Endothelial cell of umbilical vein (primary cell): ENCODE results near the gene TKT. TPM values are rescaled to one million over a fixed set of nuclear protein-coding genes. Genes with fewer than 3 reads are reported as not detected.

Source experiments
- BruUV-seq: library from RNA; stranded (reverse); fragments of 400-500 nt; replicated peaks from 2 replicates; lab custom pipeline; 2021; lab: Mats Ljungman, UMichigan
- CTCF ChIA-PET: fragments of 300-600, 350-600 bp; sonication (Branson Sonifier 250); formaldehyde crosslinking; loops from one replicate; lab custom pipeline; 2021; ENCODE audit warnings: antibody characterized with exemption, inconsistent platforms; lab: Charles Lee
- POLR2A ChIA-PET: fragments of 300-600, 350-600 bp; sonication (Branson Sonifier 250); formaldehyde crosslinking; loops from one replicate; lab custom pipeline; 2021; ENCODE audit warnings: antibody characterized with exemption, inconsistent platforms; lab: Charles Lee
- DNase-seq: peaks from one replicate; pipeline ENCODE4 v3.0.0-alpha.2; 2011; ENCODE audit warnings: low read depth, low spot score
- FAIRE-seq: peaks from 2 replicates; lab custom pipeline; 2011; peaks lifted over from hg19 to GRCh38; lab: Jason Lieb, UNC
- H2AFZ ChIP-seq: 2 replicates; pipeline ENCODE4 v1.6.0; 2012; ENCODE audit warnings: low read depth, low read length, control low read depth, inconsistent platforms
- H3K27ac ChIP-seq: 2 replicates; pipeline ENCODE4 v1.5.1; 2011; ENCODE audit warnings: low read depth, mild to moderate bottlenecking, control low read depth, low read length, moderate library complexity; ENCODE audit not compliant: insufficient read depth
- H3K27me3 ChIP-seq, 2 experiments: 2 replicates each; pipeline versions ENCODE4 v1.6.0 to v1.6.1; 2011; ENCODE audit warnings: low read length in 2 of 2, mixed read lengths in 1 of 2; ENCODE audit not compliant: control insufficient read depth in 2 of 2, insufficient read depth in 2 of 2
- H3K36me3 ChIP-seq, 2 experiments: 2 replicates in 1 of 2; 3 replicates in 1 of 2; pipeline ENCODE4 v1.5.1; 2011; ENCODE audit warnings: low read length in 2 of 2, mild to moderate bottlenecking in 1 of 2, moderate library complexity in 1 of 2; ENCODE audit not compliant: control insufficient read depth in 2 of 2, insufficient read depth in 2 of 2; ENCODE audit errors: extremely low read depth in 1 of 2
- H3K4me1 ChIP-seq: 3 replicates; pipeline ENCODE4 v1.5.1; 2011; ENCODE audit warnings: mild to moderate bottlenecking, low read length; ENCODE audit not compliant: control insufficient read depth, insufficient read depth; ENCODE audit errors: extremely low read depth
- H3K4me2 ChIP-seq: 2 replicates; pipeline ENCODE4 v1.6.1; 2011; ENCODE audit warnings: low read length, control low read depth, mixed read lengths; ENCODE audit not compliant: insufficient read depth
- H3K4me3 ChIP-seq, 3 experiments: fragments of 200-600 bp in 1 of 3; sonication (generic), shearing (Covaris generic) in 1 of 3; replicated peaks in 1 of 3; 2 replicates each; pipeline ENCODE4 v1.5.1; 2011 to 2016; ENCODE audit warnings: control low read depth in 3 of 3, low read length in 3 of 3, mild to moderate bottlenecking in 2 of 3, inconsistent platforms in 1 of 3, low read depth in 1 of 3, moderate library complexity in 1 of 3; ENCODE audit not compliant: insufficient read depth in 1 of 3
- H3K79me2 ChIP-seq: 2 replicates; pipeline ENCODE4 v1.6.0; 2012; ENCODE audit warnings: low read length, inconsistent platforms; ENCODE audit not compliant: control insufficient read depth, insufficient read depth
- H3K9ac ChIP-seq: replicated peaks from 2 replicates; pipeline ENCODE3; 2011; ENCODE audit warnings: low read length, control low read depth; ENCODE audit not compliant: insufficient read depth; ENCODE audit errors: extremely low read depth
- H3K9me1 ChIP-seq: replicated peaks from 3 replicates; pipeline ENCODE4 v1.6.0; 2011; ENCODE audit warnings: mild to moderate bottlenecking, low read length; ENCODE audit not compliant: control insufficient read depth, insufficient read depth; ENCODE audit errors: extremely low read depth
- H3K9me3 ChIP-seq: replicated peaks from 2 replicates; pipeline ENCODE4 v1.5.1; 2012; ENCODE audit warnings: low read length, inconsistent platforms; ENCODE audit not compliant: control insufficient read depth, insufficient read depth
- H4K20me1 ChIP-seq: replicated peaks from 2 replicates; pipeline ENCODE3; 2011; ENCODE audit warnings: mild to moderate bottlenecking, low read length; ENCODE audit not compliant: control insufficient read depth, insufficient read depth; ENCODE audit errors: extremely low read depth
- CTCF ChIP-seq, 2 donors: IDR thresholded peaks; 1 replicate in 1 of 2; 2 replicates in 1 of 2; pipeline ENCODE4 v1.5.1; 2011; ENCODE audit warnings: low read length in 2 of 2, mild to moderate bottlenecking in 2 of 2, moderate library complexity in 2 of 2, control low read depth in 1 of 2, inconsistent platforms in 1 of 2, low read depth in 1 of 2; ENCODE audit not compliant: insufficient read depth in 1 of 2; ENCODE audit errors: extremely low read depth in 1 of 2
- EZH2 ChIP-seq: IDR thresholded peaks from 2 replicates; pipeline ENCODE4 v1.6.1; 2012; ENCODE audit warnings: borderline replicate concordance, low read depth, mild to moderate bottlenecking, moderate library complexity, low read length, inconsistent platforms; ENCODE audit not compliant: severe bottlenecking
- FOS ChIP-seq: IDR thresholded peaks from 2 replicates; pipeline ENCODE4 v1.6.1; 2011; ENCODE audit warnings: mild to moderate bottlenecking, low read length, moderate library complexity, borderline replicate concordance; ENCODE audit not compliant: insufficient read depth
- GATA2 ChIP-seq: IDR thresholded peaks from 2 replicates; pipeline ENCODE4 v1.7.0; 2011; ENCODE audit warnings: low read depth, mild to moderate bottlenecking, moderate library complexity, mixed read lengths, low read length; ENCODE audit not compliant: insufficient read length, insufficient read depth
- JUN ChIP-seq: IDR thresholded peaks from 2 replicates; pipeline ENCODE4 v1.6.1; 2011; ENCODE audit warnings: borderline replicate concordance, low read depth; ENCODE audit not compliant: insufficient read length, insufficient read depth
- MYC ChIP-seq: IDR thresholded peaks from one replicate; pipeline ENCODE4 v1.6.1; 2011; ENCODE audit warnings: mild to moderate bottlenecking, low read depth, low read length
- POLR2A ChIP-seq: IDR thresholded peaks from 2 replicates; pipeline ENCODE4 v1.6.1; 2012; ENCODE audit warnings: low read depth, mild to moderate bottlenecking, control low read depth, low read length
- POLR2AphosphoS5 ChIP-seq: IDR thresholded peaks from 2 replicates; pipeline ENCODE4 v1.6.1; 2012; ENCODE audit warnings: low read depth, mild to moderate bottlenecking, control low read depth, low read length, moderate library complexity; ENCODE audit not compliant: insufficient read depth
- dilution Hi-C: fragments of 300-500 bp; cut with MboI; formaldehyde crosslinking; loops from one replicate; pipeline ENCODE4 v1.15.0; 2019; ENCODE audit warnings: low sequenced_read_pairs; ENCODE audit not compliant: extremely low pct_ligation_motif_present
- intact Hi-C: fragments of 100-400 bp; cut with micrococcal nuclease; formaldehyde crosslinking; loops from one replicate; pipeline ENCODE4 v1.10.0; 2022
- polyA plus RNA-seq, 4 experiments: library from polyadenylated mRNA; depleted of rRNA in 3 of 4; stranded (reverse) in 3 of 4; unstranded in 1 of 4; fragments of >200 nt; gene quantifications; 2 replicates each; pipeline versions ENCODE4 v1.2.1 to v1.2.3, GENCODE V29; 2011 to 2012; ENCODE audit warnings: missing spikeins in 1 of 4
- total RNA-seq: library from RNA; stranded (reverse); gene quantifications from 2 replicates; pipeline ENCODE4 v1.2.3, GENCODE V29; 2021
- TF ChIP-seq, protein P1 (sequence below): IDR thresholded peaks from 2 replicates; pipeline ENCODE4 v1.6.1; 2011; ENCODE audit not compliant: insufficient read depth, insufficient read length

TKT gene
- total and polyA plus RNA-seq, 2 donors (not counting 3 experiments of a cell fraction or from before 2014, with no cell fraction given): 287 to 586 TPM

GRCh38 chr3:53261712-53262111 lies 5.9 kb upstream of the TKT start:
- Histone ChIP-seq H3K4me2 (no peak overlapping the region), H3K27ac (no peak overlapping the region), H3K4me1 (no peaks in the 10 kb centered on the region), H3K27me3 (no peaks in the 10 kb centered on the region), H3K9me3 (no peaks in the 10 kb centered on the region), H4K20me1 (no peaks in the 10 kb centered on the region), H3K9ac (no peak overlapping the region), H3K9me1 (no peaks in the 10 kb centered on the region), H3K4me3 (no peak overlapping the region), H3K79me2 (no peaks in the 10 kb centered on the region), H2AFZ (no peak overlapping the region), H3K36me3 (no peaks in the 10 kb centered on the region)
- FAIRE-seq: no peak
- intact Hi-C loops: no loop called here
- no TSS peak for BruUV-seq
- no peak for DNase-seq
- ChIA-PET POLR2A (no interaction called here), CTCF (interaction anchor here (0.9 kb wide), 1 partner anchor 11 kb away, joined by 3 read pairs; no protein-coding TSS in a partner anchor)
- no peak for TF ChIP-seq CTCF (IDR thresholded peaks at IDR 0.05; ENCODE audit: extremely low read depth in 1 of 2, insufficient read depth in 1 of 2, low read depth in 1 of 2, low read length in 2 of 2)
- TF ChIP-seq EZH2: no peak
- no peak for TF ChIP-seq FOS
- TF ChIP-seq GATA2: no peak
- TF ChIP-seq MYC: no peak
- no peak for TF ChIP-seq POLR2A
- dilution Hi-C loops: no loop called here

DNA sequence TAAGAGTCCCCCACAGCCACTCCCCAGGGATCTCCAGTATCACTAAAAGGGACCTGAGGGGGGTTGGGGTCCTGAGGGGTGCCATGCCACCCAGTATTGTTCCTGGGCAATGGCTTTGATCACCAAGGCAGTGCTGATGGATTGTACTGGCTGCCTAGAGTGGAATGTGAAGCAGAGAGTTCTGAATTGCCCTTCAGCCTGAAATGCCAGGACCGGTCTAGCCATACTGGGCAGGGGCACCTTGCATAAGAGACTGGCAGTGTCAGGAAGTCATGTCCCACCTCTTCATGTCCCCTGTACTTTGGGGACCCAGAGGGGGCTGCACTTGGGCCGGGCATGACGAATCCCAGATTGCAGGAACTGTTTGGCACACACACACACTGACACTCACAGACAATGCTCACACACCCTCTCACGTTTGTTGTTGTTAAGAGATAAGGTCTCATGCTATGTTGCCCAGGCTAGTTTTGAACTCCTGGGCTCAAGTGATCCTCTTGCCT lies 4.5 kb upstream of the TKT start:
- H3K4me2 ChIP-seq: no peak overlapping the region
- dilution Hi-C loops: no loop called here
- H3K4me3 ChIP-seq: no peak overlapping the region
- no peaks in the 10 kb centered on the region for H3K9me3 ChIP-seq
- CTCF ChIA-PET: no interaction called here
- H3K4me1 ChIP-seq: no peaks in the 10 kb centered on the region
- peaks cover 5% of the 10 kb centered on the region for H3K79me2 ChIP-seq
- POLR2A ChIA-PET: no interaction called here
- DNase-seq (no peak), FAIRE-seq (no peak)
- no peak overlapping the region for H3K9ac ChIP-seq
- intact Hi-C loops: no loop called here
- no peak overlapping the region for H3K27ac ChIP-seq
- H3K36me3 ChIP-seq: no peaks in the 10 kb centered on the region
- H3K9me1 ChIP-seq: no peaks in the 10 kb centered on the region
- no TSS peak for BruUV-seq
- H2AFZ ChIP-seq: no peak overlapping the region
- H4K20me1 ChIP-seq: no peaks in the 10 kb centered on the region
- H3K27me3 ChIP-seq: no peaks in the 10 kb centered on the region
- TF ChIP-seq MYC (no peak), POLR2A (no peak), FOS (no peak), EZH2 (no peak), POLR2AphosphoS5 (no peak), JUN (no peak), CTCF (IDR thresholded peaks at IDR 0.05; ENCODE audit: extremely low read depth in 1 of 2, insufficient read depth in 1 of 2, low read depth in 1 of 2, low read length in 2 of 2) (no peak), GATA2 (no peak)
- TF ChIP-seq, protein P1, sequence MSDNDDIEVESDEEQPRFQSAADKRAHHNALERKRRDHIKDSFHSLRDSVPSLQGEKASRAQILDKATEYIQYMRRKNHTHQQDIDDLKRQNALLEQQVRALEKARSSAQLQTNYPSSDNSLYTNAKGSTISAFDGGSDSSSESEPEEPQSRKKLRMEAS: no peak
